ENCODE measurements around the gene KCNH6.

The KCNH6 gene

DNA sequence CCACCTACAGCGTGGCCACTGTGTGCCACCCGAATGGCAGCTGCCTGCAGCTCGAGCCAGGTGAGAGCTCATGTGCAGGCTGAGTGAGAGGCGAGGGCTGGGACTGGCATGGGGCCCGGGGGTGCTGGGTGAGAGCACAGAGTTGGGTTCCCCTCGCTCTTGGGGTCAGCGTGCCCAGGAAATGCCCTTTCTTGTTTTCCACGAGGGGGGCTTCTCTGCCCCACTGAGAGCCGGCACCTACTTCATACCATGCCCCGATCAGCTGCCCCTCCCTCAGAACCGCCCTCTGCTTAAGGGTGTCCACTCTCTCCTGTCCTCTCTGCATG is 36.2 kb upstream of the KCNH6 start (continued):
- TF ChIP-seq ZNF8 (CRISPR knock-in tag; IDR thresholded peaks at IDR 0.05) (no peak), ARNTL (CRISPR knock-in tag; IDR thresholded peaks at IDR 0.05; ENCODE audit: borderline replicate concordance, low read depth) (no peak)

DNA sequence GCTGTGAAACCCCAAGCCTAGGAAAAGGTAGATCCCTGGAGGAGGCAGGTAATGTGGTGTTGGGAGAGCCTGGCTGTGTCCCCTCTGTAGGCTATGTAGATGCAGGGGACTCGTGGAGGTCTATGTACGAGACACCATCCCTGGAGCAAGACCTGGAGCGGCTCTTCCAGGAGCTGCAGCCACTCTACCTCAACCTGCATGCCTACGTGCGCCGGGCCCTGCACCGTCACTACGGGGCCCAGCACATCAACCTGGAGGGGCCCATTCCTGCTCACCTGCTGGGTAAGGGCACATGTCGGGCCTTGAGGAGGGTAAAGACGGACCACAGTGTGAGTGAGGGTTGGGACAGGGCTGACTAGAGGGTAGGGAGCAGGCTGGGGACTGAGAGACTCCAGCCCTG is 34.3 kb upstream of the KCNH6 start:
- ATAC-seq: no peak

DNA sequence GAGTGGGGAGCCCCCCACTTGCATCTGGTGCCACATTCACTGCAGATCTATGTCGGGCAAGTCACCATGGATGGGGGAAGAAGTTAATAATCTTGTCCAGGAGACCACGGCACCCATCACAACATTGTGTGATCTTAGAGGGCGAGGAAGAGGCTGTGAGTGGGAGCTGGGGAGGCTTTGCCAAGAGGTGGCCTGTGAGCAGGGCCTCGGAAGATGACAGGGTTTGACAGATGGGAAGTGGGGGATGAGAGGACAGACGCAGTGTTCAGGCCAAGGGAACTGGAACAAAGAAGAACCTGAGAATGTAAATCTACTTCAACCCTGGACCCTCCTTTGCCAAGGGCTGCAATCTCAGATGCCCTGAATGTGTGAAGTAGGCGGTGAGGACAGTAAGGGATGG is 33.9 kb upstream of the KCNH6 start:
- no peak for ATAC-seq
- TF ChIP-seq ZNF8 (CRISPR knock-in tag; IDR thresholded peaks at IDR 0.05) (no peak), RARB (CRISPR knock-in tag; IDR thresholded peaks at IDR 0.05) (no peak), BACH2 (CRISPR knock-in tag; IDR thresholded peaks at IDR 0.05; ENCODE audit: borderline replicate concordance) (no peak), ZFP3 (CRISPR knock-in tag; IDR thresholded peaks at IDR 0.05) (no peak), PPARA (CRISPR knock-in tag; IDR thresholded peaks at IDR 0.05; ENCODE audit: borderline replicate concordance) (no peak), ISL1 (CRISPR knock-in tag; IDR thresholded peaks at IDR 0.05) (no peak), ZNF565 (CRISPR knock-in tag; conservative IDR thresholded peaks at IDR 0.05; ENCODE audit: low read depth) (no peak), CSDC2 (CRISPR knock-in tag; IDR thresholded peaks at IDR 0.05) (no peak), OSR1 (CRISPR knock-in tag; IDR thresholded peaks at IDR 0.05) (no peak), ZFP30 (CRISPR knock-in tag; IDR thresholded peaks at IDR 0.05) (no peak)
- TF ChIP-seq, protein P1, sequence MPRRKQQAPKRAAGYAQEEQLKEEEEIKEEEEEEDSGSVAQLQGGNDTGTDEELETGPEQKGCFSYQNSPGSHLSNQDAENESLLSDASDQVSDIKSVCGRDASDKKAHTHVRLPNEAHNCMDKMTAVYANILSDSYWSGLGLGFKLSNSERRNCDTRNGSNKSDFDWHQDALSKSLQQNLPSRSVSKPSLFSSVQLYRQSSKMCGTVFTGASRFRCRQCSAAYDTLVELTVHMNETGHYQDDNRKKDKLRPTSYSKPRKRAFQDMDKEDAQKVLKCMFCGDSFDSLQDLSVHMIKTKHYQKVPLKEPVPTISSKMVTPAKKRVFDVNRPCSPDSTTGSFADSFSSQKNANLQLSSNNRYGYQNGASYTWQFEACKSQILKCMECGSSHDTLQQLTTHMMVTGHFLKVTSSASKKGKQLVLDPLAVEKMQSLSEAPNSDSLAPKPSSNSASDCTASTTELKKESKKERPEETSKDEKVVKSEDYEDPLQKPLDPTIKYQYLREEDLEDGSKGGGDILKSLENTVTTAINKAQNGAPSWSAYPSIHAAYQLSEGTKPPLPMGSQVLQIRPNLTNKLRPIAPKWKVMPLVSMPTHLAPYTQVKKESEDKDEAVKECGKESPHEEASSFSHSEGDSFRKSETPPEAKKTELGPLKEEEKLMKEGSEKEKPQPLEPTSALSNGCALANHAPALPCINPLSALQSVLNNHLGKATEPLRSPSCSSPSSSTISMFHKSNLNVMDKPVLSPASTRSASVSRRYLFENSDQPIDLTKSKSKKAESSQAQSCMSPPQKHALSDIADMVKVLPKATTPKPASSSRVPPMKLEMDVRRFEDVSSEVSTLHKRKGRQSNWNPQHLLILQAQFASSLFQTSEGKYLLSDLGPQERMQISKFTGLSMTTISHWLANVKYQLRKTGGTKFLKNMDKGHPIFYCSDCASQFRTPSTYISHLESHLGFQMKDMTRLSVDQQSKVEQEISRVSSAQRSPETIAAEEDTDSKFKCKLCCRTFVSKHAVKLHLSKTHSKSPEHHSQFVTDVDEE (CRISPR knock-in tag; IDR thresholded peaks at IDR 0.05): no peak

More for the DNA sequence above, 34.3 kb upstream of the KCNH6 start:
- TF ChIP-seq GLIS3 (CRISPR knock-in tag; IDR thresholded peaks at IDR 0.05): no peak
- no peak for TF ChIP-seq ZFP30 (CRISPR knock-in tag; IDR thresholded peaks at IDR 0.05)
- TF ChIP-seq ZC3H10 (CRISPR knock-in tag; IDR thresholded peaks at IDR 0.05): no peak
- no peak for TF ChIP-seq ZNF8 (CRISPR knock-in tag; IDR thresholded peaks at IDR 0.05)
- TF ChIP-seq SNAI2 (CRISPR knock-in tag; IDR thresholded peaks at IDR 0.05): no peak
- no peak for TF ChIP-seq CSDC2 (CRISPR knock-in tag; IDR thresholded peaks at IDR 0.05)
- no peak for TF ChIP-seq ISL1 (CRISPR knock-in tag; IDR thresholded peaks at IDR 0.05)
- no peak for TF ChIP-seq TOX (CRISPR knock-in tag; IDR thresholded peaks at IDR 0.05; ENCODE audit: borderline replicate concordance)
- TF ChIP-seq, protein P2, sequence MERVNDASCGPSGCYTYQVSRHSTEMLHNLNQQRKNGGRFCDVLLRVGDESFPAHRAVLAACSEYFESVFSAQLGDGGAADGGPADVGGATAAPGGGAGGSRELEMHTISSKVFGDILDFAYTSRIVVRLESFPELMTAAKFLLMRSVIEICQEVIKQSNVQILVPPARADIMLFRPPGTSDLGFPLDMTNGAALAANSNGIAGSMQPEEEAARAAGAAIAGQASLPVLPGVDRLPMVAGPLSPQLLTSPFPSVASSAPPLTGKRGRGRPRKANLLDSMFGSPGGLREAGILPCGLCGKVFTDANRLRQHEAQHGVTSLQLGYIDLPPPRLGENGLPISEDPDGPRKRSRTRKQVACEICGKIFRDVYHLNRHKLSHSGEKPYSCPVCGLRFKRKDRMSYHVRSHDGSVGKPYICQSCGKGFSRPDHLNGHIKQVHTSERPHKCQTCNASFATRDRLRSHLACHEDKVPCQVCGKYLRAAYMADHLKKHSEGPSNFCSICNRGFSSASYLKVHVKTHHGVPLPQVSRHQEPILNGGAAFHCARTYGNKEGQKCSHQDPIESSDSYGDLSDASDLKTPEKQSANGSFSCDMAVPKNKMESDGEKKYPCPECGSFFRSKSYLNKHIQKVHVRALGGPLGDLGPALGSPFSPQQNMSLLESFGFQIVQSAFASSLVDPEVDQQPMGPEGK (CRISPR knock-in tag; IDR thresholded peaks at IDR 0.05; ENCODE audit: borderline replicate concordance): no peak
- TF ChIP-seq PPARA (CRISPR knock-in tag; IDR thresholded peaks at IDR 0.05; ENCODE audit: borderline replicate concordance): no peak
- TF ChIP-seq ZNF70 (CRISPR knock-in tag; IDR thresholded peaks at IDR 0.05): no peak
- no peak for TF ChIP-seq ESRRG (CRISPR knock-in tag; IDR thresholded peaks at IDR 0.05)
- TF ChIP-seq, protein P1 (CRISPR knock-in tag; IDR thresholded peaks at IDR 0.05): no peak
- TF ChIP-seq, protein P3, sequence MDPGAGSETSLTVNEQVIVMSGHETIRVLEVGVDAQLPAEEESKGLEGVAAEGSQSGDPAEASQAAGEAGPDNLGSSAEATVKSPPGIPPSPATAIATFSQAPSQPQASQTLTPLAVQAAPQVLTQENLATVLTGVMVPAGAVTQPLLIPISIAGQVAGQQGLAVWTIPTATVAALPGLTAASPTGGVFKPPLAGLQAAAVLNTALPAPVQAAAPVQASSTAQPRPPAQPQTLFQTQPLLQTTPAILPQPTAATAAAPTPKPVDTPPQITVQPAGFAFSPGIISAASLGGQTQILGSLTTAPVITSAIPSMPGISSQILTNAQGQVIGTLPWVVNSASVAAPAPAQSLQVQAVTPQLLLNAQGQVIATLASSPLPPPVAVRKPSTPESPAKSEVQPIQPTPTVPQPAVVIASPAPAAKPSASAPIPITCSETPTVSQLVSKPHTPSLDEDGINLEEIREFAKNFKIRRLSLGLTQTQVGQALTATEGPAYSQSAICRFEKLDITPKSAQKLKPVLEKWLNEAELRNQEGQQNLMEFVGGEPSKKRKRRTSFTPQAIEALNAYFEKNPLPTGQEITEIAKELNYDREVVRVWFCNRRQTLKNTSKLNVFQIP (CRISPR knock-in tag; IDR thresholded peaks at IDR 0.05; ENCODE audit: borderline replicate concordance, low read depth): no peak

DNA sequence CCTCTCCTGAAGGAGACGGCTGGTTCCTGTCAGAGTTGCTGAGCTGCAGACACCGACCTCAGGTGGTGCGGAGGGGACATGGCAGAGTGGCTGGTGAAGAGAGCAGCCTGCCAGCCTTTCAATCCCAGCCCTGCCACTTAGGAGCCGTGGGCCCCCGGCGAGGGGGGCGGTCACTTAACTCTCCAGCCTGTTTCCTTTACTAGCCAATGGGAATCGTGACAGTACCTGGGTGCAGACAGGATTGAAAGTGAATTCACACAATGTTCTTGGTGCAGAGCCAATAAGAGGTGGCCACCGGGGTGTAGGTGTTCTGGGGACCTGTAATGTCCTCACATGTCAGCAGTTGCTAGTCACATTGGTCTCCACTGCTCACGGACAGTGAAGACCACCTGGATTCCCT is 32.8 kb upstream of the KCNH6 start:
- no peak for TF ChIP-seq ESRRG (CRISPR knock-in tag; IDR thresholded peaks at IDR 0.05)
- ATAC-seq: no peak

Measured in SK-N-SH treated with all-trans-retinoic acid at 6 μM for 48 hours (cell line).